Gastroesophageal sphincter (tissue), 4 donors: ENCODE measurements around the gene TRHDE. TPM values are rescaled to one million over a fixed set of nuclear protein-coding genes. Genes with fewer than 3 reads are reported as not detected.

ENCODE experiments used
- ATAC-seq: fragments of 150-250 bp; one replicate; pipeline ENCODE4 v1.9.1; 2016; ENCODE audit warnings: mild to moderate bottlenecking, moderate library complexity
- H3K27ac ChIP-seq, 4 donors: fragments of 200-600 bp; sonication (generic) in 3 of 4; 1 replicate in 3 of 4; 2 replicates in 1 of 4; pipeline ENCODE4 v1.5.1; 2016 to 2019
- H3K27me3 ChIP-seq: fragments of 200-600 bp; sonication (generic); one replicate; pipeline ENCODE4 v1.5.1; 2019
- H3K36me3 ChIP-seq, 2 donors: fragments of 200-600 bp; sonication (generic); one replicate each; pipeline ENCODE4 v1.5.1; 2019; ENCODE audit warnings: control low read depth in 1 of 2
- H3K4me1 ChIP-seq, 3 donors: fragments of 200-600 bp; sonication (generic); 1 replicate in 2 of 3; 2 replicates in 1 of 3; pipeline ENCODE4 v1.5.1; 2016 to 2019; ENCODE audit warnings: control low read depth in 2 of 3
- H3K4me3 ChIP-seq, 2 donors: fragments of 200-600 bp; sonication (generic); one replicate each; pipeline ENCODE4 v1.5.1; 2019; ENCODE audit warnings: mild to moderate bottlenecking in 1 of 2, moderate library complexity in 1 of 2
- H3K9me3 ChIP-seq, 3 donors: fragments of 200-600 bp; sonication (generic); one replicate each; pipeline ENCODE4 v1.5.1; 2017 to 2019; ENCODE audit warnings: control low read depth in 2 of 3
- CTCF ChIP-seq, 4 experiments: fragments of 200-600 bp in 2 of 4; fragments of 450-650 bp in 2 of 4; sonication (generic) in 1 of 4; IDR thresholded peaks; one replicate each; pipeline ENCODE4 v1.5.1; 2017 to 2019; ENCODE audit warnings: antibody characterized with exemption in 4 of 4, mild to moderate bottlenecking in 2 of 4, moderate library complexity in 2 of 4
- EP300 ChIP-seq: sonication (generic); formaldehyde crosslinking; IDR thresholded peaks from one replicate; pipeline ENCODE4 v1.6.1; 2017; ENCODE audit warnings: antibody characterized with exemption, mild to moderate bottlenecking
- POLR2A ChIP-seq, 2 donors: fragments of 450-650 bp; IDR thresholded peaks; one replicate each; pipeline ENCODE4 v1.6.1; 2017; ENCODE audit warnings: antibody characterized with exemption in 2 of 2, mild to moderate bottlenecking in 2 of 2, moderate library complexity in 1 of 2
- POLR2AphosphoS5 ChIP-seq: sonication (generic); formaldehyde crosslinking; IDR thresholded peaks from one replicate; pipeline ENCODE4 v1.6.1; 2017; ENCODE audit warnings: antibody characterized with exemption
- WGBS, 2 donors: methylation state at CpG; one replicate each; pipeline ENCODE4 v1.1.5; 2018; ENCODE audit warnings: low coverage in 1 of 2; 5-methylcytosine and 5-hydroxymethylcytosine counted together
- total RNA-seq, 4 donors: library from RNA; depleted of rRNA; stranded (reverse); fragments of >200 nt; gene quantifications; one replicate each; pipeline ENCODE4 v1.1.0, GENCODE V29; 2016

The TRHDE gene
- total RNA-seq, 4 donors from 2014 or later: 0.74 to 2.3 (median 1.0) TPM

- H3K36me3 ChIP-seq: no peaks in the 10 kb centered on the region
Measured at GRCh38 chr12:72338437-72338836, 66.3 kb downstream of the TRHDE start.

GRCh38 chr12:72346363-72346944, 74.3 kb downstream of the TRHDE start:
- Histone ChIP-seq H3K27ac (no peak overlapping the region), H3K4me1 (no peaks in the 10 kb centered on the region), H3K27me3 (no peaks in the 10 kb centered on the region), H3K36me3 (no peaks in the 10 kb centered on the region), H3K4me3 (no peak overlapping the region), H3K9me3 (no peaks in the 10 kb centered on the region)
- TF ChIP-seq POLR2AphosphoS5 (no peak), CTCF (IDR thresholded peaks at IDR 0.05) (peak; percentile 15 to 56 (median 32))
- ATAC-seq: no peak
- WGBS, 2 donors: 15 to 33% methylated on average over 3 to 4 of the region's 5 CpGs

More at GRCh38 chr12:72338437-72338836, 66.3 kb downstream of the TRHDE start:
- Histone ChIP-seq H3K9me3 (no peaks in the 10 kb centered on the region), H3K4me1 (no peaks in the 10 kb centered on the region), H3K4me3 (no peak overlapping the region), H3K27me3 (no peaks in the 10 kb centered on the region), H3K27ac (no peak overlapping the region)
- no peak for TF ChIP-seq POLR2A (IDR thresholded peaks at IDR 0.05)
- TF ChIP-seq EP300: no peak
- TF ChIP-seq CTCF (IDR thresholded peaks at IDR 0.05): no peak
- WGBS, 2 donors: 75 to 80% methylated on average over 4 of the region's 4 CpGs
- no peak for ATAC-seq

- no peaks in the 10 kb centered on the region for H3K4me1 ChIP-seq
- H3K4me3 ChIP-seq: no peak overlapping the region
- no peak for TF ChIP-seq EP300
- no peak for TF ChIP-seq POLR2AphosphoS5
- TF ChIP-seq CTCF (IDR thresholded peaks at IDR 0.05): no peak
- no peak for TF ChIP-seq POLR2A (IDR thresholded peaks at IDR 0.05)
- no peak overlapping the region for H3K27ac ChIP-seq
- no peaks in the 10 kb centered on the region for H3K36me3 ChIP-seq
- H3K27me3 ChIP-seq: no peaks in the 10 kb centered on the region
- ATAC-seq: no peak
- no peaks in the 10 kb centered on the region for H3K9me3 ChIP-seq
- WGBS, 2 donors: 71 to 88% methylated on average over 3 of the region's 3 CpGs
Measured at GRCh38 chr12:72349491-72349890, 77.3 kb downstream of the TRHDE start.

GRCh38 chr12:72359416-72359815, 87.2 kb downstream of the TRHDE start:
- H3K4me1 ChIP-seq: no peaks in the 10 kb centered on the region

More at GRCh38 chr12:72359416-72359815, 87.2 kb downstream of the TRHDE start:
- Histone ChIP-seq H3K36me3 (no peaks in the 10 kb centered on the region), H3K27me3 (no peaks in the 10 kb centered on the region), H3K4me3 (no peak overlapping the region), H3K27ac (no peak overlapping the region), H3K9me3 (no peaks in the 10 kb centered on the region)
- WGBS, 2 donors: 95 to 100% methylated on average over 3 of the region's 3 CpGs
- no peak for ATAC-seq
- TF ChIP-seq EP300 (no peak), POLR2A (IDR thresholded peaks at IDR 0.05) (no peak), CTCF (IDR thresholded peaks at IDR 0.05) (no peak), POLR2AphosphoS5 (no peak)
